Activated naive CD8-positive, alpha-beta T cell treated with anti-CD3 and anti-CD28 coated beads, Interleukin-2, amount 10 ng/mL, durations not matched to agents 7 days and 5 days (primary cell): ENCODE data around the gene CRIM1. TPM values are rescaled to one million over a fixed set of nuclear protein-coding genes. Genes with fewer than 3 reads are reported as not detected.
"Not testable (repeated sequence)": the region's sequence is repeated elsewhere in the genome, so short reads cannot be mapped to it uniquely, and the experiment has no call there.

Experiments used
- ATAC-seq: fragments of 150-1000 bp; cut with Tn5 transposase; one replicate; pipeline ENCODE4 v1.10.0; 2021; ENCODE audit warnings: low read depth, moderate library complexity
- POLR2A ChIA-PET: fragments of 350-600 bp; sonication (Branson Sonifier 250); formaldehyde crosslinking; loops from one replicate; lab custom pipeline; 2021; ENCODE audit warnings: antibody characterized with exemption; lab: Charles Lee
- DNase-seq: peaks from one replicate; pipeline ENCODE4 v3.0.0; 2021
- H3K27ac Mint-ChIP-seq: one replicate; pipeline ENCODE4 v1.8.0; 2022; ENCODE audit warnings: mild to moderate bottlenecking, mixed read lengths
- H3K27me3 Mint-ChIP-seq: one replicate; pipeline ENCODE4 v1.8.0; 2022; ENCODE audit warnings: mild to moderate bottlenecking, moderate library complexity, mixed read lengths
- H3K36me3 Mint-ChIP-seq: one replicate; pipeline ENCODE4 v1.8.0; 2021; ENCODE audit warnings: mild to moderate bottlenecking, mixed read lengths
- H3K4me1 Mint-ChIP-seq: one replicate; pipeline ENCODE4 v1.8.0; 2021; ENCODE audit warnings: mixed read lengths
- H3K4me3 Mint-ChIP-seq: one replicate; pipeline ENCODE4 v1.8.0; 2022; ENCODE audit warnings: mild to moderate bottlenecking, moderate library complexity, mixed read lengths
- H3K9me3 Mint-ChIP-seq: one replicate; pipeline ENCODE4 v1.8.0; 2021; ENCODE audit warnings: mixed read lengths
- total RNA-seq, 2 experiments: library from RNA; stranded (reverse); gene quantifications; one replicate each; pipeline ENCODE4 v1.2.3, GENCODE V29; 2021

Gene CRIM1
- total RNA-seq, 2 experiments from 2014 or later: 3.2 to 3.5 TPM

DNA sequence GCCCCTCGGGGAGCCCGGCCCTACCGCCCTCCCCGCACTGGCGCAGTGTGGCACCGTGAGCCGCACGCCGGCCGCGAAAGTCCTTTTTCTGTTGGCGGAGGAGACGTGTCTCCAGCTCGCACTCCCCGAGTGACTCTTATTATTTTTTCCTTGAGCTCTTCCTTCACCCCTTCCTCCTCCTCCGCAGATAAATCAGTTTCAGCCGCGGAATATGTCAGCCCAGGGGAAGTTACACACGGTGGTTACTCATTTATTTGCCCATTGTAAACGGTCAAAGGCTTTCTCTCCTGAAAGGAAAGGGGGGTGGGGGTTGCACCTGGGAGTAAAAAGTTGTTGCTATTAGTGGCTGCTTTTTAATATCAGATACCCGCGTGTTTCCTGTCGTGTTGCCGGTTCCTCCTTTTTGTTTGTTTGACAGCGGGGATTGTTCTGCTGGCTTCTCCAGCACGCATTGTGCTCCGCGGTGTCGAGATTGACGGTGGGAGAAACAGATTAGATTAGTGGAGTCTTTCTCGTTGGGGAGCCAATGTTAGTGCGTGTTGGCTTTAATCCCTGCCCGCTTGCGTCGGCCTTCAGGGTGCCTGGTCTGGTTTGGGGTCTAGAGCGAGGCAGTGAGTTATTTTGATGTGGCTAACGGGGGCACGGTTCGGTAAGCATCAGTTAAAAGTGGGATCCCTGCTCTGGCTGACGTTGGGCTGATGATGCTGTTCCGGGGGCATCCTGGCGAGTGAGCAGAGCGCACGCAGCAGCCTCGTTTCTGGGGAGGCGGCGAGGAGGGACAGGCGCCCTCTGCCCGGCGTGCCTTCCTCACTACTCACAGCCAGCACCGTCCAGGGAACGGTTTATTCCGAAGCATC, 1.6 kb downstream of the CRIM1 start:
- Mint-ChIP-seq H3K27ac (peak overlapping the region; percentile 22), H3K36me3 (no peaks in the 10 kb centered on the region), H3K27me3 (peaks cover 50% of the 10 kb centered on the region), H3K4me3 (peak overlapping the region; percentile 86), H3K9me3 (no peaks in the 10 kb centered on the region), H3K4me1 (peaks cover 22% of the 10 kb centered on the region)
- DNase-seq: peak; percentile 50
- POLR2A ChIA-PET: interaction anchor here (1.7 kb wide), 1 partner anchor 111 kb away, joined by 3 read pairs; no protein-coding TSS in a partner anchor
- peak; percentile 41 for ATAC-seq

DNA sequence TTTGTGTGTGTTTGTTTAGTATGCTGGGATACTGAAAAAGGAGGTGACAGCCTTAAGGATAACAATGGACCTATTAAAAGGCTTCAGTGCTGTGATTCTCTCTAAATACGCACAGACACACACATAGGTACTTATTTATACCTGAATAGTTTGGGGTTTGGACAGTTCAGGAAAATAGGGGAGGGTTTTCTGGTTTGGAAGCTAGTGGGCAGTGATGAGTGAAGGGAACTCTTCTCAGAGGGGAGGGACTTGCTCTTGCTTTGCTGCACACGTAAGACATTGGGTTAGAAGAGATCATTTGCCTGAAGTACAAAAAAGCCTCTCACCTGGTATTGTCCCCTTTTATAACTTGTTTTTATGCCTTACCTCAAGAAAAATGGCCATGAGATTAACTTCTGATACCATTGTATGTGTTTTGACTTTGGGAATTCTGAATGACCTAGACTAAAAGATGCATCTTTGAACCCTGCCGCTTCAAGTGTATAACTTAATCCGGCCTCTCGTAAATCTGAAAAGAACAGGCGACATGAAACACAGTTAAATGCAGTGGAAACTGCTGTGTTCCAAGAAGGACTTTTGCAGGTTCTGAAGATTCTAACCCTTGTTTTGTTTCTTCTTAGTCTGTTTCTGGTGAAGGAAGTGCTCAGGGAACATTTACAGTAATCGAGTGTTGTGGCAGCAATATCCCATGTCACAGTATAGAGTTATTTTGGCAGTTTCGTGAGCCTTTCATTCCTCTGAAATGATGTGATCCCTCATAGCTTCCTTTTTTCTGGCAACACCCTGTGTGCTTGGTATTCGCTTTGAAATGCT, 2.5 kb downstream of the CRIM1 start:
- Mint-ChIP-seq H3K36me3 (no peaks in the 10 kb centered on the region), H3K27me3 (peaks cover 48% of the 10 kb centered on the region), H3K27ac (no peak overlapping the region), H3K4me1 (peaks cover 22% of the 10 kb centered on the region), H3K9me3 (no peaks in the 10 kb centered on the region), H3K4me3 (peak overlapping the region; percentile 86)
- ATAC-seq (no peak), DNase-seq (no peak)
- POLR2A ChIA-PET: no interaction called here

DNA sequence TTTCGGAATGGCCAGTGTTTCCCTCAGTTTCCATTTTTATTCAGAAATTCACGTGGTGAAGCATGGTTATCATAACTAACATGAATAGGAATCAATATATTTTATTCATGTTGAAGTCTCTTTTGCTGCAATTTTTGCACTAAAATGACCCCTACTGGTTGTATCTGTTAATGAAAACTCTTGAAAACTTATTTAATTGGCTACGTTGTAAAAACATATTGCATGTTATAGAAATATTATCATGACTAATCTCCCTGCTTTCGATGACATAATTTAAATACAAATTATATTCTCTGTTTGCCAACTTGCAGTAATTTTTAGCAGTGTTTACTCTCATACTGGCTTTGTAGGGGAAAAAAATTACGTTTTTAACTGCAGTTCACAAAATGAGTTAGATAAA, 3.5 kb downstream of the CRIM1 start:
- POLR2A ChIA-PET: no interaction called here
- Mint-ChIP-seq H3K27ac (no peak overlapping the region), H3K4me1 (peaks cover 22% of the 10 kb centered on the region), H3K4me3 (no peak overlapping the region), H3K27me3 (peaks cover 40% of the 10 kb centered on the region), H3K36me3 (no peaks in the 10 kb centered on the region), H3K9me3 (no peaks in the 10 kb centered on the region)
- ATAC-seq: no peak
- DNase-seq: no peak

DNA sequence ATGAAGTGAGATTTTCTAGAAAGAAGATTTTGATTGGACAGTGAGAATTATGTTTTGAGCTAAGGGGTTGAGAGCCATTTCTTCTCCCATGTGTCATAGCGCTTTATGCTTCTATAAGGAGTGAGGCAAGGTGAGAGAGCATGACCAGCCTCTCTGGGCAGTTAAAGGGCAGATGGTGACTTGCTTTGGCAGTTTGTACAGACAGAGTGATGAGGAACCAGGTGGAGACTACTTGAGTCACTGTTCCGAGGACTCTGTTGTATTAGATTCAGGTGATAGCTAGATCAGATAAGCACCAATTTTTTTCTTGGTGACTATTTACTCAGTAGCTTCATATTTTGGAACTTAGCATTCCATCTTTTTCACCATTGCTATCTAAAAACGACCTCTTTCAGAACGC, 4.5 kb downstream of the CRIM1 start:
- DNase-seq (no peak), ATAC-seq (no peak)
- Mint-ChIP-seq H3K27me3 (peaks cover 30% of the 10 kb centered on the region), H3K4me1 (peaks cover 19% of the 10 kb centered on the region), H3K9me3 (no peaks in the 10 kb centered on the region), H3K27ac (no peak overlapping the region), H3K36me3 (no peaks in the 10 kb centered on the region), H3K4me3 (no peak overlapping the region)
- POLR2A ChIA-PET: no interaction called here

DNA sequence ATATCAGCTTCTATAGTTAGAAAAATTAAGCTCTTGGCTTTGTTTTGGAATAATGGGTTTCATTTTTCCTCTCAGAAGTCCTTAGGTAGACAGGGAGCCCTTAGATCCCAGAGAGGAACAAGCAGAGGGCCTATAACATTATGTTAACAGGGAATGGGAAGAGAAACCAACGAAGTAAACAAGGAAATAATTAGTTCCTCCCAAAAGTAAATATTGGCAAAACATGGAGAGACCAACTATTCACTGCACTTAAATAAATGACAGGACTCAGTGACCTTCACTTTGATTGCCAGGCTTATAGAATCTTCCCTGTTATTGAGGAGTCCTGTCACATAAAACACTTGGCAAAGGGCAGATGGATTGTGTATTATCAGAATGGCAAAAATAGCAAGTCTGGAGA, 5.3 kb downstream of the CRIM1 start:
- Mint-ChIP-seq H3K27ac (no peak overlapping the region), H3K27me3 (peaks cover 30% of the 10 kb centered on the region), H3K4me1 (peaks cover 19% of the 10 kb centered on the region), H3K9me3 (no peaks in the 10 kb centered on the region), H3K4me3 (no peak overlapping the region), H3K36me3 (no peaks in the 10 kb centered on the region)
- POLR2A ChIA-PET: no interaction called here
- ATAC-seq (no peak), DNase-seq (no peak)

DNA sequence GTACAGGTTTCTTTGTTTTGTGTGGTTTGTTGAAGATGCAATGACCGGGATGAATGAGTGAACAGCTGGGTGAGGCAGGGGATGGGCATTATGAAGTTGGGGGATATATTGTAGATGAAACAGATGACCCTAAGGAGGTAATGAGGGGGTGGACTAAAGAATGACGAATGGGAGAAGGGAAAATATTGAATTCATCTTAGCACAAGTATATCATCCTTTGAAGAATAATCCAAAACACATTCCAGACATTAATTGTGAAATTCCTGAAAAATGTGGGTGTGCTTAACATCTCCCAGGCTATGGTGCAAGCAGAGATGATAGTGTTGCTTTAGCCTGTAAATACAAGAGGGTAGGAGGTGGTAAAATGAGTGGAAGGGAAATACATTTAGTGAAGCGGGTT, 5.8 kb downstream of the CRIM1 start:
- Mint-ChIP-seq H3K36me3 (no peaks in the 10 kb centered on the region), H3K9me3 (no peaks in the 10 kb centered on the region), H3K27ac (no peak overlapping the region), H3K4me1 (peaks cover 19% of the 10 kb centered on the region), H3K27me3 (peaks cover 30% of the 10 kb centered on the region), H3K4me3 (no peak overlapping the region)
- DNase-seq (no peak), ATAC-seq (no peak)
- POLR2A ChIA-PET: no interaction called here

DNA sequence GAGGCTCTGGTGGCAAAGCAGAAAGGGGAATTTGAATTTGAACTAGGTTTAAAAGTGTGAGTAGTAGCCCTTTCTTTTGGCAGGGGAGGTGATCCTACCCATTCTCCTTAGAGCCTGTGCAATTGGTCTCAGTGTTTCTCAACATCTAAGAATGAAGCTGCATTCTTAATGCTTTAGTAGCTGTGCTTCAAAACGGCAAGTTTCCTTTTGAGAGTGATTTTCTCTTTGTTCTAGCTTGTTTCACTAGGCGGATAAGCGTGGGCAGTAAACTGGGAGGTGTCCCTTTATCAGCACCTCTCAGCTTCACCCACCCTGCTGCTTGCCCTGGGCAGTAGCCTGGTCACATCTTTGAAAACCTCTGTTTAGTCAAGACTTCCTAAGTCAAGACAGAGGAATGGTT, 6.7 kb downstream of the CRIM1 start:
- POLR2A ChIA-PET: no interaction called here
- H3K36me3 Mint-ChIP-seq: no peaks in the 10 kb centered on the region

DNA sequence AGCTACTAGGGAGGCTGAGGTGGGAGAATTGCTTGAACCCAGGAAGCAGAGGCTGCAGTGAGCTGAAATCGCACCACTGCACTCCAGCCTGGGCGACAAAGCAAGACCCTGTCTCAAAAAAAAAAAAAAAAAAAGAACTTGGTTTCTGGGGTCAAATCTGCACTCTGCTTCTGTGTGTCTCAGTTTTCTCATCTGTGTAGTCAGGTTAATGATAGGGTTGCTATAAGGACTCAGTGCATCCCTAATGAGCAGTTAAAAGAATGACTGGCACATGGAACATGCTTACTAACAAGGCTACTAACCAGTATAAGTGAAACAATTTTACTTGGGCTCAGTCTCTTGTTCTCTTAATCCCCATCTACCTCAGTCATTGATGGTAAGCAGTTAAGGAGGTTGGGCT, 7.5 kb downstream of the CRIM1 start:
- H3K9me3 Mint-ChIP-seq, DNase-seq, H3K4me1 Mint-ChIP-seq, ATAC-seq, H3K27ac Mint-ChIP-seq, H3K36me3 Mint-ChIP-seq, H3K4me3 Mint-ChIP-seq, POLR2A ChIA-PET: not testable (repeated sequence)
- peaks cover 18% of the 10 kb centered on the region for H3K27me3 Mint-ChIP-seq

More for the DNA sequence above, 6.7 kb downstream of the CRIM1 start:
- Mint-ChIP-seq H3K27me3 (peaks cover 25% of the 10 kb centered on the region), H3K27ac (no peak overlapping the region), H3K4me3 (no peak overlapping the region), H3K4me1 (peaks cover 15% of the 10 kb centered on the region), H3K9me3 (no peaks in the 10 kb centered on the region)
- DNase-seq: no peak
- ATAC-seq: no peak

DNA sequence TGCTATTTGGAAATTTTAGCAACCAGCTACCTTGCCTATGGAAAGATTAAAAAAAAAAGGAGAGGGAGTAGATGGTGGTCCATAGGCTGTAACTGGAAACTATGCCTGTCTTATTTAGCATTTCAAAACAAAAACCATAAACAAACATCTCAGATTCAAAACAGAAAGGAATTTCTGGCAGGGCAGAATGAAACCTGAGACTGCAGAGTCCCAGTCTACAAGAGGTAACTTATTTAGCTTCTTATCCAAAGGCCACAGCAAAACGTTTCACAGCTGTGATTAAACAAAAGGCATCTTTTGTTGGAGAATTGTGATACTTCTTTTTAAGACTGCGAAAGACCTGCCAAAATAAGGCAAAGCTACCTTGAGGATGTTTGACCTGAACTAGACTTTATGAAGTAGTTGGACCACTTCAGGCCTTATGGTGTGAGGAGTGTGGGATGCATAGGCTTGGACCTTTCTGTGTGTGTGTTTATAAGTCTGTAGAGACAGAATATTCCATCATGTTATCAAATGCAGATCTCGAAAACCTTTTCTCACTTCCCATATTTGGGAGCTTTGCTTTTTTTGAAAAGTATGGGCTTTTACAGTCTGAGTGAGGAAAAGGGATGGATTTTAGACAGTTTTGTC, 11.0 kb downstream of the CRIM1 start:
- Mint-ChIP-seq H3K27ac (no peak overlapping the region), H3K36me3 (no peaks in the 10 kb centered on the region), H3K27me3 (no peaks in the 10 kb centered on the region), H3K9me3 (no peaks in the 10 kb centered on the region), H3K4me1 (no peaks in the 10 kb centered on the region), H3K4me3 (no peak overlapping the region)
- DNase-seq: no peak
- no peak for ATAC-seq
- POLR2A ChIA-PET: no interaction called here

DNA sequence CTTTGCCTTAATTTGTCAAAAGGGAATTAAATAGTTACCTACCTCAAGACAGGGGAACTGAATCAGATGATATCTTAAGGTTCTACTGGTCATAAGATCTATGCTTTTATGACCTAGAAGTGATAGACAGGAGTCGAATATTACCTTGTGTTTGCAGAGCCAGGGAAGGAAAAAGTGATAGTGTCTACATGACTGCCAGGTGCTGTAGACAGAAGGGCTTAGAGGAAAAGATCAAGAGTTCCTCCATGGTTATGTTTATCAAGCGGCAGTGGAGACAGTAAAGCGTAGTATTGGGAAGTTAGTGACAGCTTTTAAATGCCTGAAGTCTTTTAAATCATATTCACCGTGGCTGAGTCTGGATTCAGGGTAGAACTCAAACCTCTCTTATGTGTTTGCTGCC, 11.9 kb downstream of the CRIM1 start:
- no peaks in the 10 kb centered on the region for H3K27me3 Mint-ChIP-seq
- POLR2A ChIA-PET: no interaction called here
- DNase-seq: no peak
- H3K4me1 Mint-ChIP-seq: no peaks in the 10 kb centered on the region
- no peak overlapping the region for H3K27ac Mint-ChIP-seq
- no peaks in the 10 kb centered on the region for H3K36me3 Mint-ChIP-seq
- ATAC-seq: no peak
- no peak overlapping the region for H3K4me3 Mint-ChIP-seq
- H3K9me3 Mint-ChIP-seq: no peaks in the 10 kb centered on the region

DNA sequence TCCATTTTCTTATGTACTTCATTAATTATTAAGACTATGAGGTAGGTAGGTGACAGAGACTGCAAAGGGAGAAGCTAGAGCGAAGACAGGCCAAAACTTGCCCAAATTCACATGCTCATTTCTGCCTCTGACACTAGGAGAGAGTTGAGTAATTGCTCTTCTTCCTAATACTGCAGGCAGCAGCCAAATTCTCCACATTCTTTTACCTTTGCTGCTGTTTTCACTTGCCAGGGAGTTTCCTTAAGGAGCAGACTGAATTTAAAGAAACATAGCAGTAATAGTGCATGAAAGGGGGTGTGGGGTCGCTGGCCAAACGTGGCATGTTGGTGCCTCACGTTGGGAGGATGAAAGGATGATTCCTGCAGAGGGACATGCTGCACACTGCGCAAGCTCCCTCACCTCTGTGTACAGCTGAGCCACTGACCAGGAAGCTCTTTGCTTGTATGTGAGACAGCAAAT, 12.3 kb downstream of the CRIM1 start:
- DNase-seq (no peak), ATAC-seq (no peak)
- Mint-ChIP-seq H3K27ac (no peak overlapping the region), H3K4me3 (no peak overlapping the region), H3K27me3 (no peaks in the 10 kb centered on the region), H3K9me3 (no peaks in the 10 kb centered on the region), H3K36me3 (peaks cover 2% of the 10 kb centered on the region), H3K4me1 (peaks cover under 1% of the 10 kb centered on the region)
- POLR2A ChIA-PET: no interaction called here

DNA sequence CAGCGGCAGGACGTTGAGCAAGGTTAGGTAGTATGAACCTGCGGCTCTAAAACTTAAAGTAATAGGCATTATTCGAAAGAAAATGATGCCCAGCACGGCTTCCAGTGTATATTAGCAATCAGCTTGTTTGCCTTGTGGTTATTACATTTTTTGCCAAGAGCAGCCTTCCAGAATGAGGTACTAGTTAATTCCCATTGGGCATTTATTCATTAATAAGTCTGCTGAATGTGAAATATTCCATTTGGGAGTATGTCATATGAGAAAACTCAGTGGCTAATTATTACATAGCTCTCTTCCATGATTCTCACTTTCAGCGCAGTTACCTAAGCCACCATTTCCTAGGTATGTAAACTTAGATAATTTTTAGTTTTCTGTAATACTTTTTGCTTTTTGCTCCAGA, 12.9 kb downstream of the CRIM1 start:
- Mint-ChIP-seq H3K4me3 (no peak overlapping the region), H3K36me3 (peaks cover 2% of the 10 kb centered on the region), H3K27ac (no peak overlapping the region), H3K9me3 (no peaks in the 10 kb centered on the region), H3K4me1 (peaks cover 6% of the 10 kb centered on the region), H3K27me3 (no peaks in the 10 kb centered on the region)
- DNase-seq (no peak), ATAC-seq (no peak)
- POLR2A ChIA-PET: no interaction called here

DNA sequence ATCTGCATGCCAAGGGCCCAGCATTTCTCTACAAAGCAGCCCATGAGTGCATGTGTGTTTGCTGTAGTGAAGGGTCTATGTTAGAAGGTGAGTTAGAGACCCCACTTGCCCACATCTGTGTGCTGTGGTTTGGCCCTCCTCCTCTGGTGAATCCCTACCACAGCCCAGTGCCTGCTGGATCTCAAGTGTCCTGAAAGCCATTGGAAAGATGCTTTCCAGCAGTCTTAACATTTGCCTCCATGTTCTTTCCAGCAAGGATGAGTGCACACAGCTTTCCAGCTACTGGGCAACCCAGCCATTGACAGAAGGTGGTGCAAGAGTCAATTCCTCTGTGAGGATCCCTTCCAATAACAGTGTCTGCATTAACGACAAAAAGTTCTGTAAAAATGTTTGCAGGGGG, 13.6 kb downstream of the CRIM1 start:
- ATAC-seq (no peak), DNase-seq (no peak)
- Mint-ChIP-seq H3K4me1 (peaks cover 9% of the 10 kb centered on the region), H3K9me3 (no peaks in the 10 kb centered on the region), H3K27ac (no peak overlapping the region), H3K27me3 (no peaks in the 10 kb centered on the region), H3K36me3 (peaks cover 2% of the 10 kb centered on the region), H3K4me3 (no peak overlapping the region)
- POLR2A ChIA-PET: no interaction called here
